A549 (cell line): ENCODE measurements around the gene LYPD3. TPM values are rescaled to one million over a fixed set of nuclear protein-coding genes. Genes with fewer than 3 reads are reported as not detected.

Experiments used
- ATAC-seq, 2 experiments: fragments of 200-7000 bp in 1 of 2; fragments of >200 bp in 1 of 2; cut with Nextera tagmentation in 1 of 2; cut with Tn5 transposase in 1 of 2; 3 replicates each; pipeline versions ENCODE4 v1.8.0 to v1.9.1; 2018 to 2020; ENCODE audit warnings: mild to moderate bottlenecking in 1 of 2, moderate library complexity in 1 of 2
- CTCF ChIA-PET: fragments of 300-600 bp; sonication (Branson Sonifier 250); formaldehyde crosslinking; extraction: SDS; loops from one replicate; lab custom pipeline; 2021; ENCODE audit warnings: antibody characterized with exemption, inconsistent platforms; lab: Yijun Ruan, JAX
- POLR2A ChIA-PET: fragments of 350-600 bp; formaldehyde crosslinking; extraction: SDS; loops from one replicate; lab custom pipeline; 2021; ENCODE audit warnings: antibody characterized with exemption, inconsistent platforms; lab: Yijun Ruan, JAX
- DNase-seq, 2 experiments: peaks; one replicate each; pipeline versions ENCODE4 v3.0.0 to v3.0.0-alpha.2; 2011 to 2016; ENCODE audit warnings: low read depth in 1 of 2, low spot score in 1 of 2
- FAIRE-seq: peaks from 2 replicates; lab custom pipeline; 2011; peaks lifted over from hg19 to GRCh38; lab: Jason Lieb, UNC
- H3K27ac ChIP-seq, 2 experiments: fragments of >200 bp; sonication (Bioruptor Twin); formaldehyde crosslinking; 3 replicates each; pipeline ENCODE4 v1.5.1; 2016 to 2017
- H3K4me1 ChIP-seq: fragments of >200 bp; sonication (Bioruptor Twin); formaldehyde crosslinking; 3 replicates; pipeline ENCODE4 v1.6.1; 2016
- H3K4me2 ChIP-seq: fragments of >200 bp; sonication (Bioruptor Twin); formaldehyde crosslinking; 3 replicates; pipeline ENCODE4 v1.6.1; 2016
- H3K4me3 ChIP-seq: fragments of >200 bp; sonication (Bioruptor Twin); formaldehyde crosslinking; 3 replicates; pipeline ENCODE4 v1.5.1; 2016
- H3K9me3 ChIP-seq: fragments of >200 bp; sonication (Bioruptor Twin); formaldehyde crosslinking; 3 replicates; pipeline ENCODE4 v1.6.1; 2016
- CHD2 ChIP-seq: fragments of 150-350 bp; IDR thresholded peaks from 2 replicates; pipeline ENCODE4 v1.6.1; 2014; ENCODE audit warnings: low read length; ENCODE audit not compliant: partially characterized antibody
- EHF ChIP-seq: fragments of 250-450 bp; sonication (Bioruptor Pico); IDR thresholded peaks from 2 replicates; pipeline ENCODE4 v1.5.0; 2020; ENCODE audit warnings: mild to moderate bottlenecking
- EHMT2 ChIP-seq: fragments of 200-600 bp; sonication (generic); IDR thresholded peaks from 2 replicates; pipeline ENCODE4 v1.6.1; 2016; ENCODE audit warnings: antibody characterized with exemption, low read depth, mild to moderate bottlenecking, moderate library complexity
- EP300 ChIP-seq, 2 experiments: fragments of >200 bp; sonication (Bioruptor Twin); formaldehyde crosslinking; IDR thresholded peaks; 2 replicates in 1 of 2; 3 replicates in 1 of 2; pipeline ENCODE4 v1.6.1; 2016 to 2017
- ESRRA ChIP-seq: fragments of 150-350 bp; IDR thresholded peaks from 2 replicates; pipeline ENCODE4 v1.6.1; 2014; ENCODE audit warnings: mild to moderate bottlenecking, low read length, borderline replicate concordance
- FOSB ChIP-seq: fragments of 250-450 bp; sonication (Bioruptor Pico); IDR thresholded peaks from 2 replicates; pipeline ENCODE4 v1.5.0; 2020; ENCODE audit warnings: mild to moderate bottlenecking, moderate library complexity
- FOXS1 ChIP-seq: fragments of 250-450 bp; sonication (Bioruptor Pico); IDR thresholded peaks from 2 replicates; pipeline ENCODE4 v1.5.0; 2020; ENCODE audit warnings: mild to moderate bottlenecking, moderate library complexity
- HEYL ChIP-seq: fragments of 250-450 bp; sonication (Bioruptor Pico); IDR thresholded peaks from 2 replicates; pipeline ENCODE4 v1.8.0; 2021; ENCODE audit warnings: mild to moderate bottlenecking, moderate library complexity
- HOXB13 ChIP-seq: fragments of 250-450 bp; sonication (Bioruptor Pico); IDR thresholded peaks from 2 replicates; pipeline ENCODE4 v1.5.0; 2020; ENCODE audit warnings: low read depth, mild to moderate bottlenecking, moderate library complexity
- HOXB5 ChIP-seq: fragments of 250-450 bp; sonication (Bioruptor Pico); IDR thresholded peaks from 2 replicates; pipeline ENCODE4 v1.5.0; 2020; ENCODE audit warnings: mild to moderate bottlenecking, moderate library complexity
- JUN ChIP-seq, 2 experiments: fragments of >200 bp; sonication (Bioruptor Twin); formaldehyde crosslinking; IDR thresholded peaks; 2 replicates in 1 of 2; 3 replicates in 1 of 2; pipeline ENCODE4 v1.6.1; 2016 to 2017
- JUNB ChIP-seq: fragments of >200 bp; sonication (Bioruptor Twin); formaldehyde crosslinking; IDR thresholded peaks from 2 replicates; pipeline ENCODE4 v1.6.1; 2016
- KDM1A ChIP-seq: fragments of 200-600 bp; sonication (generic); IDR thresholded peaks from 2 replicates; pipeline ENCODE4 v1.6.1; 2016; ENCODE audit warnings: low read depth, mild to moderate bottlenecking
- MAFK ChIP-seq: fragments of 450-650 bp; IDR thresholded peaks from 2 replicates; pipeline ENCODE4 v1.6.1; 2014; ENCODE audit not compliant: partially characterized antibody
- PHF8 ChIP-seq: fragments of 200-600 bp; sonication (generic); IDR thresholded peaks from 2 replicates; pipeline ENCODE4 v1.6.1; 2016; ENCODE audit warnings: low read depth, mild to moderate bottlenecking, antibody characterized with exemption, moderate library complexity, borderline replicate concordance
- POLR2A ChIP-seq: IDR thresholded peaks from 2 replicates; pipeline ENCODE4 v1.6.1; 2012; ENCODE audit warnings: mild to moderate bottlenecking, low read length
- POLR2AphosphoS2 ChIP-seq: conservative IDR thresholded peaks from 2 replicates; pipeline ENCODE4 v1.6.1; 2012; ENCODE audit warnings: low read length, improper control_type of control experiment, inconsistent platforms
- RARB ChIP-seq: fragments of 250-450 bp; sonication (Bioruptor Pico); IDR thresholded peaks from 2 replicates; pipeline ENCODE4 v1.8.0; 2021; ENCODE audit warnings: mild to moderate bottlenecking, moderate library complexity
- RCOR1 ChIP-seq: fragments of 150-350 bp; IDR thresholded peaks from 2 replicates; pipeline ENCODE4 v1.6.1; 2014; ENCODE audit warnings: antibody characterized with exemption, low read length, low read depth
- TFCP2L1 ChIP-seq: fragments of 250-450 bp; sonication (Bioruptor Pico); IDR thresholded peaks from 2 replicates; pipeline ENCODE4 v1.5.0; 2021; ENCODE audit warnings: mild to moderate bottlenecking
- ZFP36 ChIP-seq: fragments of 450-650 bp; IDR thresholded peaks from 2 replicates; pipeline ENCODE4 v1.6.1; 2014; ENCODE audit warnings: borderline replicate concordance; ENCODE audit not compliant: partially characterized antibody
- ZSCAN20 ChIP-seq: fragments of 250-450 bp; sonication (Bioruptor Pico); IDR thresholded peaks from 2 replicates; pipeline ENCODE4 v1.8.0; 2022; ENCODE audit warnings: mild to moderate bottlenecking, moderate library complexity
- WGBS: methylation state at CpG from one replicate; pipeline ENCODE4 v1.1.6; 2017; ENCODE audit errors: missing lambda C conversion rate; 5-methylcytosine and 5-hydroxymethylcytosine counted together
- polyA plus RNA-seq, 4 experiments: library from polyadenylated mRNA; depleted of rRNA in 3 of 4; stranded (reverse); fragments of >200 nt; fragmentation: RNase III in 1 of 4; extraction: RNeasy Plus Mini Kit Qiagen cat#74134 plus additional on column Dnase treatment in 1 of 4; gene quantifications; 2 replicates in 3 of 4; 3 replicates in 1 of 4; pipeline ENCODE4 v1.2.3, GENCODE V29; 2011 to 2017
- TF ChIP-seq, protein P1 (sequence below): IDR thresholded peaks from 2 replicates; pipeline ENCODE4 v1.6.1; 2012
- TF ChIP-seq, protein P2 (sequence below): fragments of 250-450 bp; sonication (Bioruptor Pico); IDR thresholded peaks from 2 replicates; pipeline ENCODE4 v1.5.0; 2020; ENCODE audit warnings: low read depth, mild to moderate bottlenecking, moderate library complexity
- TF ChIP-seq, protein P3 (sequence below): fragments of 250-450 bp; sonication (Bioruptor Pico); IDR thresholded peaks from 2 replicates; pipeline ENCODE4 v1.5.0; 2021; ENCODE audit warnings: mild to moderate bottlenecking, moderate library complexity, borderline replicate concordance
- TF ChIP-seq, protein P4 (sequence below): fragments of 450-650 bp; IDR thresholded peaks from 2 replicates; pipeline ENCODE4 v1.6.1; 2014; ENCODE audit warnings: antibody characterized with exemption

Gene LYPD3
- polyA plus RNA-seq, 2 of the 4 experiments (the other 2 are of a cell fraction): 0.27 to 0.43 TPM

DNA sequence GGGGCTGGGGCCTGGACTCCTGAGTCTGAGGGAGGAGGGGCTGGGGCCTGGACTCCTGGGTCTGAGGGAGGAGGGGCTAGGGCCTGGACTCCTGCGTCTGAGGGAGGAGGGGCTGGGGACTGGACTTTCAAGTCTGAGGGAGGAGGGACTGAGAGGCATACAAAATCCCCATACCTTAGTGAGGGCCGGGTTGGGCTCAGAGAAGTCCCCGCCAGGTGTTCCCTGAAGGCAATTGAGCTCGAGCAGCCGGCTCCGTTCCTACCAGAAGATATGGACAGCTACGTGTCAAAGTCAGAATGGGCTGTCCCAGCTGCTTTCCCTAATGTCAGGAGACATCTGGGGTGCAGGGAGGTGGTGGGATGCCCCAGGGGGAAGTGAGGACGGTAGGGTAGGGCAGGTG lies 29.7 kb upstream of the LYPD3 start:
- Histone ChIP-seq H3K4me2 (no peak overlapping the region), H3K27ac (no peak overlapping the region), H3K4me1 (peaks cover 4% of the 10 kb centered on the region; the same call in 1 of the 3 replicates), H3K9me3 (no peaks in the 10 kb centered on the region), H3K4me3 (no peak overlapping the region)
- ChIA-PET CTCF (interaction anchor here (0.7 to 12.1 kb wide), 8 partner anchors 12 to 57 kb away, joined by 3 to 89 read pairs (median 4); no protein-coding TSS in a partner anchor), POLR2A (interaction anchor here (0.5 kb wide), 1 partner anchor 33 kb away, joined by 3 read pairs; no protein-coding TSS in a partner anchor)
- no peak for ATAC-seq
- WGBS: 81% methylated on average over 8 of the region's 8 CpGs
- TF ChIP-seq EP300 (IDR thresholded peaks at IDR 0.05): no peak
- no peak for TF ChIP-seq HOXB13 (CRISPR knock-in tag)
- no peak for TF ChIP-seq PHF8
- no peak for TF ChIP-seq ESRRA
- TF ChIP-seq, protein P1, sequence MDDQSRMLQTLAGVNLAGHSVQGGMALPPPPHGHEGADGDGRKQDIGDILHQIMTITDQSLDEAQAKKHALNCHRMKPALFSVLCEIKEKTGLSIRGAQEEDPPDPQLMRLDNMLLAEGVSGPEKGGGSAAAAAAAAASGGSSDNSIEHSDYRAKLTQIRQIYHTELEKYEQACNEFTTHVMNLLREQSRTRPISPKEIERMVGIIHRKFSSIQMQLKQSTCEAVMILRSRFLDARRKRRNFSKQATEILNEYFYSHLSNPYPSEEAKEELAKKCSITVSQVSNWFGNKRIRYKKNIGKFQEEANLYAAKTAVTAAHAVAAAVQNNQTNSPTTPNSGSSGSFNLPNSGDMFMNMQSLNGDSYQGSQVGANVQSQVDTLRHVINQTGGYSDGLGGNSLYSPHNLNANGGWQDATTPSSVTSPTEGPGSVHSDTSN: no peak
- TF ChIP-seq RCOR1: no peak
- no peak for TF ChIP-seq HOXB5 (CRISPR knock-in tag)
- TF ChIP-seq JUN (IDR thresholded peaks at IDR 0.05): no peak
- TF ChIP-seq RARB (CRISPR knock-in tag): no peak
- TF ChIP-seq, protein P2, sequence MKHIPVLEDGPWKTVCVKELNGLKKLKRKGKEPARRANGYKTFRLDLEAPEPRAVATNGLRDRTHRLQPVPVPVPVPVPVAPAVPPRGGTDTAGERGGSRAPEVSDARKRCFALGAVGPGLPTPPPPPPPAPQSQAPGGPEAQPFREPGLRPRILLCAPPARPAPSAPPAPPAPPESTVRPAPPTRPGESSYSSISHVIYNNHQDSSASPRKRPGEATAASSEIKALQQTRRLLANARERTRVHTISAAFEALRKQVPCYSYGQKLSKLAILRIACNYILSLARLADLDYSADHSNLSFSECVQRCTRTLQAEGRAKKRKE (CRISPR knock-in tag): no peak
- TF ChIP-seq HEYL (CRISPR knock-in tag): no peak
- no peak for TF ChIP-seq POLR2AphosphoS2
- no peak for TF ChIP-seq EHF (CRISPR knock-in tag)
- no peak for TF ChIP-seq TFCP2L1 (CRISPR knock-in tag)
- TF ChIP-seq POLR2A: no peak
- TF ChIP-seq JUNB: no peak
- DNase-seq: no peak
- no peak for FAIRE-seq

DNA sequence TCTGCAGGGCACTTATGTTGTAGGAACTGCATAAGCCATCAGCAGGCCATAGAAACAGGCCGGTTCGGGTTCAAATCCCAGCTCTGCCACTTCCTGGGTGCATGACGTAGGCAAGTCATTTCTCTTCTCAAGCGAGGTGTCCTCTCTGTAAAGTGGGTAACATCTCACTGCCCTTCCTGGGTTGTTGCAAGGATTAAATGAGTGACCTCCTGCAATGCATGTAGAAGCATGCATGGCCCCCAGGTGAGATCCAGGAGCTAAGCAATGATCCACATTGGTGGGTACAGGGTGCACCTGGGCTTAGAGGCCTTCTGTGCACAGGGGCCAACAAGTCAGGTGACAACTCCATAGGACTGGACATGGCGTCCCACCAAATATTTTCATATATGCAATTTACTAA lies 25.4 kb upstream of the LYPD3 start:
- POLR2A ChIA-PET: no interaction called here

DNA sequence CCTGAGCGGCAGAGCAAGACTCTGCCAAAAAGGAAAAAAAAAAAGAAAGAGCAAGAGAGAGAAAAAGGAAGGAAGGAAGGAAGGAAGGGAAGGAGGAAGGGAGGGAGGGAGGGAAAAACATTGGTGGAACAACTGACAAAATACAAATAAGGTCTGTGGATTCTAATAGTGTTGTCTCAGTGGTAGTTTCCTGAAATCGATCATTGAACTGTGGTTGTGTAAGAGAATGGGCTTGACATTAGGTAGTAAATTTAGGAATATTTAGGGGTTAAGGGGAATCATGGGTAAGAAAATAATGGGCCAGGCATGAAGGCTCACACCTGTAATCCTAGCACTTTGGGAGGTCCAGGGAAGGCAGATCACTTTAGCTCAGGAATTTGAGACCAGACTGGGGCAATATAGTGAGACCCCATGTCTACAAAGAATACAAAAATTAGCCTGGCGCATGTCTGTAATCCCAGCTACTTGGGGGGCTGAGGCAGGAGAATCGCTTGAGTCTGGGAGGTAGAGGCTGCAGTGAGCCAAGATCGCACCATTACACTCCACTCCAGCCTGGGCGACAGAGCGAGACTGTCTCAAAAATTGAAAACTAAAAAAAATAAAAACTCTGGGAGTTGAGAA lies 24.7 kb upstream of the LYPD3 start:
- no peak overlapping the region for H3K27ac ChIP-seq
- H3K4me2 ChIP-seq: no peak overlapping the region
- ATAC-seq (no peak), DNase-seq (no peak), FAIRE-seq (no peak)
- 91% methylated on average over 7 of the region's 7 CpGs for WGBS
- TF ChIP-seq RCOR1 (no peak), FOXS1 (no peak), FOSB (no peak), ESRRA (no peak), PHF8 (no peak), CHD2 (no peak), ZFP36 (no peak), ZSCAN20 (CRISPR knock-in tag) (no peak), EHMT2 (no peak)
- TF ChIP-seq, protein P3, sequence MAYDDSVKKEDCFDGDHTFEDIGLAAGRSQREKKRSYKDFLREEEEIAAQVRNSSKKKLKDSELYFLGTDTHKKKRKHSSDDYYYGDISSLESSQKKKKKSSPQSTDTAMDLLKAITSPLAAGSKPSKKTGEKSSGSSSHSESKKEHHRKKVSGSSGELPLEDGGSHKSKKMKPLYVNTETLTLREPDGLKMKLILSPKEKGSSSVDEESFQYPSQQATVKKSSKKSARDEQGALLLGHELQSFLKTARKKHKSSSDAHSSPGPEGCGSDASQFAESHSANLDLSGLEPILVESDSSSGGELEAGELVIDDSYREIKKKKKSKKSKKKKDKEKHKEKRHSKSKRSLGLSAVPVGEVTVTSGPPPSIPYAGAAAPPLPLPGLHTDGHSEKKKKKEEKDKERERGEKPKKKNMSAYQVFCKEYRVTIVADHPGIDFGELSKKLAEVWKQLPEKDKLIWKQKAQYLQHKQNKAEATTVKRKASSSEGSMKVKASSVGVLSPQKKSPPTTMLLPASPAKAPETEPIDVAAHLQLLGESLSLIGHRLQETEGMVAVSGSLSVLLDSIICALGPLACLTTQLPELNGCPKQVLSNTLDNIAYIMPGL (CRISPR knock-in tag): no peak
- TF ChIP-seq, protein P1: no peak
- TF ChIP-seq, protein P4, sequence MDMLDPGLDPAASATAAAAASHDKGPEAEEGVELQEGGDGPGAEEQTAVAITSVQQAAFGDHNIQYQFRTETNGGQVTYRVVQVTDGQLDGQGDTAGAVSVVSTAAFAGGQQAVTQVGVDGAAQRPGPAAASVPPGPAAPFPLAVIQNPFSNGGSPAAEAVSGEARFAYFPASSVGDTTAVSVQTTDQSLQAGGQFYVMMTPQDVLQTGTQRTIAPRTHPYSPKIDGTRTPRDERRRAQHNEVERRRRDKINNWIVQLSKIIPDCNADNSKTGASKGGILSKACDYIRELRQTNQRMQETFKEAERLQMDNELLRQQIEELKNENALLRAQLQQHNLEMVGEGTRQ: no peak
- ChIA-PET CTCF (interaction anchor here (1.2 to 12.1 kb wide), 5 partner anchors 14 to 47 kb away, joined by 4 to 89 read pairs (median 6); partner anchors contain the start of gene PHLDB3), POLR2A (no interaction called here)
- H3K9me3 ChIP-seq: no peaks in the 10 kb centered on the region
- no peak overlapping the region for H3K4me3 ChIP-seq
- H3K4me1 ChIP-seq: no peaks in the 10 kb centered on the region

More for the DNA sequence above, 25.4 kb upstream of the LYPD3 start:
- CTCF ChIA-PET: interaction anchor here (1.2 to 12.1 kb wide), 5 partner anchors 13 to 46 kb away, joined by 4 to 89 read pairs (median 6); partner anchors contain the start of gene PHLDB3
- no peak for FAIRE-seq
- H3K27ac ChIP-seq: no peak overlapping the region
- WGBS: 70% methylated on average over 5 of the region's 5 CpGs
- H3K4me1 ChIP-seq: no peaks in the 10 kb centered on the region
- H3K4me2 ChIP-seq: no peak overlapping the region
- TF ChIP-seq EHMT2 (no peak), MAFK (no peak), KDM1A (no peak), FOSB (no peak)
- H3K4me3 ChIP-seq: no peak overlapping the region
- no peak for ATAC-seq
- no peak for DNase-seq
- H3K9me3 ChIP-seq: no peaks in the 10 kb centered on the region
